HG02840 (cell line): ENCODE data around the gene HS2ST1.

Experiments used
- ATAC-seq: cut with Tn5 transposase; IDR thresholded peaks from one replicate; pipeline ENCODE4 v1.9.1; 2021; ENCODE audit warnings: mild to moderate bottlenecking, moderate library complexity, moderate number of reproducible peaks; ENCODE audit not compliant: unreplicated experiment, low FRiP score

Gene HS2ST1

DNA sequence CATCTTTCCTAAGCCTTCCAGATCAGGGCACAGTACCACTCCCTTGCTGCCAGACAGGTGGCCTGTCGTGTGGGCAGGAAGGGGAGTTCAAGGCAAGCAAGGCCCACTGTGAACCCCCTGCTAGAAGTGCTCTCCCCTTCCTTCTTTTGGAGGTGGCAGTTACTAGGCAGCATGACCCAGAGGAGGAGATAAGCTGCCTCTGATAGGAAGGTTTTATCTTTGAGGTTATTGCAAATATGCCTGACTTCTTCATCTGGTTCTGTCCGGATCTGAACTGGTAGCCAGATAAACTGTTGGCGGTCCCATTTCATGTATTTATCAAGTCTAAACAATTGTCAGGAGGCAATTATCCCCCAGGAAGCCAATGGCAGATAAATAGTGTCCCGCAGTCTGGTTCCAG, 216.0 kb downstream of the HS2ST1 start:
- ATAC-seq, result no peak

DNA sequence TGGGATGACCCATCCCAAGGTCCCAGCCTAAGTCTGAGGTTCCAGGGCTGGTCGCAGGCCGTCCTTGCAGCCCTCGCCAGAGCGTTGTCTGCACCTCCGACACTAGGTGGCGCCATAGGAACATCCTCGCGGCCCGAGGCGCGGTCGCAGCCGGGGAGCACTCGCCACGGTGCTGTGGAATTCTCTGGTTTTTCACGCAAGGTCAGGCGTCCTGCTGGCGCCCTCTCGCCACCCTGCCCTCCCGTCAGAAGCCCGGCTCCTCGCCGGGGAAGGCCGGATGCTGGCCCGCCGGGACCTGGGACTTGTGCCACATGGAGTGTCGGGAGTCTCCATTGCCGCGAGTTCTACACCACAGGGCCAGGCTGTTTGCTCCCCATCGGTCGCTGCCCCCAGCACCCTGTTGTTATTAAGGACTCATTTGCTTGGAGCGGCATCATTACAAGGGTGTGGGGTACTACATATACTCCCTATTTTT, 217.4 kb downstream of the HS2ST1 start:
- ATAC-seq, result peak; percentile 93

DNA sequence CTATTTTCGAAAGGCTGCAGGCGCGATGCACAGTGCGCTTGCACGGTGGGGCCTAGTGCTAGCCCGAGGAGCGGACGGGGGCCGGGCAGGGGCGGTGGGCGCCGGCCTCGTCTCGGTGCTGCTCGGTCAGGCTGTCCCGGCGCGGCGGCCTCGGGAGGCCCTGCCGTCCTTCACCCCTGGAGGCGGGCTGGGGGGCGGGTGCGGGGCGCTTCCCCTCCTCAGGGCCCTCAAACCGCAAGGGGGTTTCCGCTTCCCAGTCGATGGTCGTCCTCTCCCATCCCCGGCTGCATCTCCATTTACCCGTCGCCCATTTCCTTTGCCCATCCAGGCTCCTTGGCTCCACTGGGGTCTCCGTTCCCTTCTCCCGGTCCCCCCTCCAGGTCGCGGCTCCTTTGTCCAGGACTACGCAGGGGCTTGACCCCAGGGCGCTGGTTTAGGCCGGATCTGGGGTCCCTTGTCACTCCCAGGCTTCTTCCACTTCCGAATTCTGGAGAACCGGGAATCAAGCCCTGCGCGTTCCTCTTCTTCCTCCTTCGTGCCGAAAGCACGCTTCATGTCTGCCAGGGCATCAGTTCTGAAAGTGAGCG, 217.9 kb downstream of the HS2ST1 start:
- peak; percentile 35 for ATAC-seq

DNA sequence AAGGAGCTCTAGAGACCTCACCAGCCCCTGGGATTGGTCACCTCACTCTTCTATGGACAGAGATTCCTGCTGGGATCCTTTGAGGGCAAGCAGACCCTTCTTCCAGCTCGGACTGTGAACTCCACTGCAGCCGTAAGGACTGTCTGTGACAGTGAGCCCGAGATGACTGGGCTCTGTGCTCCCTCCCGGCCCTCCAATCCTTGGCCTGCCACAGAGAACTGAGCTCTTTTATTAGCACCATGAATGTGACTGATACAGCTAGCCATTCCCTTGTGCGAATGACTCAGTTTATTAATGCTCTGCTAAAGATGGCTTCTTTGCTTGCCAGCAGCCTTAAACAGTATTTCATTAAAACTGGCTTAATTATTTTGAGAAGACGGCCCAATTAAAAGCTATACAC, 219.6 kb downstream of the HS2ST1 start:
- no peak for ATAC-seq

DNA sequence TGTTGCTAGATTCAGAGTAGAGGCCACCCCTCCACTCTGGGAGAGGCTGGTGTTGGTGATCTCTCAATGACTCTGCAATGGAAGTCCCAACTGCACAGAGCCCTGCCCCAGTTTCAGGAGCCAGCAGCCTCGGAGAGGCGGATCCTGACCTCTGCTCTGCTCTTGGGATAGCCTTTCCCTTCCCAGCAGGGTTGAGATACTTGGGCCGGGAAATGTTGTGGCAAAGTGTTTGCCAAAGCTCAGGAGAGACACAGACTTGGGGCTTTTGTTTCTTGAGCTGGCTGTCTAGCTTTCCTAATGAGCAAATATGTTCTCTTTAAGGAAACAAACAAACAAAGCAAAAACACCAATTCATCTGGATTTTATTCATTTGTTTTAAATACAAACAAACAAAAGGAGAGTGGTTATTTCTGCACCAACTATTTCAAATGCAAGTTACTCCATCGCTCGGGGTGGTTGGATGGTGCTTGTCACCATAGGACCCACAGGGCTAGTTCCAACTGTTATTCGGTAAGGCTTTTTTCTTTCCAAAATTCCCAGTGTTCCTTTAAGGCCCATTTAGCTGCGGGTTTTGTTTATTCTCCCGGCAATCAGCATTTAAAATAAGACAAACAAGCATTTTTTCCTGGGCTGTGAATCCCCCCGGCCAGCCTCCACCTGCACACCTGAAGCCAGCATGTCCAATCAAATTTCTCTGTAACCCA, 220.3 kb downstream of the HS2ST1 start:
- ATAC-seq, result no peak

DNA sequence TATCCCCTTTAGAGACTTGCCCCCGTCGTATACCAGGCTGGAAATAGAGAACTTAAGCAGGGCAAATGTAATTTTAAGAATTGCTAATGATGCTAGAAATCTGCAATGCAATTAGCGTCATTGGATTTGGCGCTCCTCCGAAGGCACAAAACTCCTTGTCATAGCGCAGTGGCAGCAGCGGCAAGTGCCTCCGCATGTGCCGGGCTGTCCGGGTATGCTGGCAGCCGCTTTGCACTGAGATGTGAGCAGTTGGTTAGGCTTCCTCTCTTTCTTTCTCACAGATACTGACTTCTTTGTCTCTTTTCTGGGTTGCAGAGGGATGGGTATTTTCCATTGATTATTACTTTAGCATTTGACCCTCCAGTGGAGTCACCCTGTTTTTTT, 220.9 kb downstream of the HS2ST1 start:
- no peak for ATAC-seq

DNA sequence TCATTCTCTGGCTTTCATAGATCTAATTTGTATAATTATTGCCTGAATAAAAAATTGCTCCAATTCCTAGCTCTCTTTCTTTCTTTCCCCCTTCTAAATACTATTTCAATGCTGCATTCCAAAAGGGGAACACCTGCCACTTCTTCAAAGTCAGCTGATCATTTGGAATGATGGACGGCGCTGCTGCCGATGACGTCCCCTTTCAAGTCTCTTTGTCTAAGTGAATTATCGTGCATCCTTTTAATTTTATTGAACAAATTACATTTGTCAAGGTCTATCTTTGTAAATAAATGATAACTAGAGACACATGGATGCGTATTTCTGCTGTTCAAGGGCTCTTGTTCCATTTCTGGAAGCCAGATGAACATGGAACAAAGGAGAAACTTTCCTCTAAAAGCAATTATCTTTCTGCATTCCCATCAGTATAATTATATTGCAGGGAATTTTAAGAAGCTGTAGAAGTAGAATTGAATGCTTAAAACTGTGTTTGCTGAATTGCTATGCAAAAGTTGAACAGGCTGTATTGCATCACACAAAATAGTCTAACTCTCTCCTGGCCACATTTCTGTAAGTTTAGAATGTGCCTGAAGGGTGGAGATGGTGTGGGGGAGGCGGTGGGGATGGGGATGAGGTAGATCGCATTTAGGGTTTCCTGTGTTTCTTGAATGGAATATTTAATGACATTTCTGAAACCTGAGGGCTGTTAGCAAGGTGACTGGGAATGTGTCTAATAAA, 222.3 kb downstream of the HS2ST1 start:
- no peak for ATAC-seq

DNA sequence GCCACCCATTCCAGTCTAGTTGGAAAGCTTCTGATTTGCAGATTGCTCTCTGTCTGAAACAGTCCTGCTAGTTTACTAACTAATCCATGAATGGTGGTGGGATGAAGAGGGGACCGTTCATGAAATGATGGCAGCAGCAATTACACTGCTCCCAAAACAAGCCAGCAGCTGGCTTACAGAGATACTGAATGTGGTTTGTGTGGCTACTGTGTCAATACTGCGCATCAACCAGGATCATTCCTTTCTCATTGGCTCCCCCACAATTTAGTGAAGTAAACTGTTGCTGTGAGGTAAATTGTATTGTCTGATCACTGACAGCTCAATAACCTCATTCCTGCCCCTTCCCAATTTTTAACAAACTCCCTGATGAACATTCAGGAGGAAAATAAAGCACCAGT, 222.9 kb downstream of the HS2ST1 start:
- ATAC-seq, result no peak

DNA sequence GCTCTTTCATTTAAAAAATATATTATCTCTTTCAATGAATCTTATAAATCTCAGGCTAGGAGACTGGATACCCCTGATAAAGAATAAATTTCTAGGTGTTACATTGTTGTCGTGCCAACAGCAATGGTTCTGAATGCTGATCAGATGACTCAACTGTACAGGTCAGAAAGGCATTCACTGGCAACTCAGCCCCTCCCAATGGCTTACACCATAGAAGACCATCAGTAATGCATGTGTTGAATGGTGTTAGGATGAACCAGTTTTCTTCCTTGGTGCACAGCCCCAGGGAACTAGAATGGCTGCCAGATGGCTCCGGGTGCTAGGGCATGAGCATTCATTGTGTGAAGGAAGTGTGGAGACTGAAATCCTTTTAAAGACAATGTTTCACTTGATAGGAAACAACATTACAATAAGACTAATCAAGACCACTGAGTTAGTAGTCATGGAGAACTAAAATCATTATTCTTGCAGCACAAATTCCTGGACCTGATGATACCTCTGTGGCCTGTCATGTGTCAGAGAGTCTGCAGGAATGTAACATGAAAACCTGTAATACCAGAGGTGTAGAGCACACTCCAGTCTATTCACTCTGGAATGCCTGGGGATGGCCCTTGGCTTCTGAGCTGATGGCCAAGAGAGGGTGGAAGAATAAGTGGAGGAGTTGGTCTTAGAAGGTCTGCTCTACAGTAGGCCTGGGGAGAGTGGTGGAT, 226.6 kb downstream of the HS2ST1 start:
- no peak for ATAC-seq

DNA sequence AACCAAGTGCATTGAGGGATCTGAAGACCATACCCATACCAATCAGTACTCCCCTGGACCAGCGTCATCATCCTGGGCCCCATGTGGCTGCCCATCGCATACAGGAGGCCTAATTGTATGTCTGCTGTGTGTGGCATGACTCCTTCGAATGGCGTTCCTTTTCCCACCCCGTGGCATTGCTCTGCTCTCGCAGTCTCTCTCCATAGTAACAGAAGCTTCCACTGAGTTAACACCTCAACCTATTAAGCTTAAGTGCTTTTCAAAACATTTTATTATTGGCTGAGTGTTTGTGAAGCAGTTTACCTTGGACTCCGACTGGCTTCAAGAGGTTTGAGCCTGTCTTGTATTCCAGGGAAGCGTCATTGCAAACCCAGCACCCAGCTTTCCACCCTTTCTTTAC, 227.1 kb downstream of the HS2ST1 start:
- no peak for ATAC-seq

DNA sequence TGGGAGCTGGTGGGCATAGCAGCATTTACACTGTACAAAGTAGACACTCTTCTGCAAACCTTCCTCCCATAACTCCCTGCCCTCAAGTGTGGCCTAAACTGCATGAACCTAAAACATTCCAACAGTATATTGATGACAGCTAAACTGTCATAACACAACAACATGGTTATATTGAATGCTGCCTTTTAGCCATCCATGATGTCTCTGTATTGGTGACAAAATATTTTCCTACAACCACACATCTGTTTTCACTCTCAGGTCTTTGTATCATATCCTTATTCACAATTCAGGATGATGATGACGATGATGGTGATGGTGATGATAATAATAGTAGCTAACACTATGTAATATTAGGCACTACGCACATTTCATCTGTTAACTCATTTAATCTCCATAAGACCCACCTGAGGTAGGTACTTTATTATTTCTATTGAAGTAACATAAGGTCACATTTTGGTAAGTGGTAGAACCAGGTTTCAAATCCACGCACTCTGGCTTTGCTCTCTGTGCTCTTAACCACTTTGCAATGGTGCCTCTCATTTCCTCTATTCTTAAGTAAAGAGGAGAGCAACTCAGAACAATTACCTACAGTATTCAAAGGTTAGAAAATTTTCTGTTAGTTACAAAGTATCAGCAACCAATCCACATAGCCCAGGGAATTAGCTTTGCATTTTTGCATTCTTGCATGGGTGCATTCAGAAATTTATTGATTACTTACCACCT, 229.1 kb downstream of the HS2ST1 start:
- ATAC-seq, result no peak

DNA sequence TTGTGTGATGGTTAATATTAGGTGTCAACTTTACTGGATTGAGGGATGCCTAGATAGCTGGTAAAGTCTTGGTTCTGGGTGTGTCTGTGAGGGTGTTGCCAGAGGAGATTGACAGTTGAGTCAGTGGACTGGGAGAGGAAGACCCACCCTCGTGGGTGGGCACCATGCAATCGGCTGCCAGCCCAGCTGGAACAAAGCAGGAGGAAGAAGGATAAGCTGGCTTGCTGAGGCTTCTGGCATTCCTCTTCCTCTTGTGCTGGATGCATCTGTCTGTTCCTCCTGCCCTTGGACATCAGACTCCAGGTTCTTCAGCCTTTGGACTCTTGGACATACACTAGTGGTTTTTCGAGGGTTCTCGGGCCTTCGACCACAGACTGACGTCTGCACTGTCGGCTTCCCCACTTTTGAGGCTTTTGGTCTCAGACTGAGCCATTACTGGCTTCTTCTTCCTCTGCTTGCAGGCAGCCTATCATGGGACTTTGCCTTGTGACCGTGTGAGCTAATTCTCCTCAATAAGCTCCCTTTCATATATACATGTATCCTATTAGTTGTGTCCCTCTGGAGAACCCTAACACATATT, 230.0 kb downstream of the HS2ST1 start:
- ATAC-seq, result no peak

DNA sequence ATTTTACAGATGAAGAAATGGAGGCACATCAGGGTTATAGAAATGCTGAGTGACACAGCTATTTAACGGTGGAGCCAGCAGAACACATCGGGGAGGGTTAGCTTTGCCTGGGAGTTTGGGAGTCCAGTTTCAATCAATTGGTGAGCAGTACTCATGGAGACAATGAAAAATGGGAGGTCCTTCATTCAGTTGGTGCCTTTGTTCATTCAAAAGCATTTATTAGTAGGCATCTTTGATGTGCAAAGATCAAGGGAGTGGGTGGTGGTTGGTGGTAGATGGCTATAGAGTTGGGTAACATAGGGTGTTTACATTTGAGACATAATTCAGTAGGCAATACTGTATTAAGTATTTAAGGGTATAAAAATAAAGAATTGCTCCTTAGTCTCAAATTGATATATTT, 230.5 kb downstream of the HS2ST1 start:
- ATAC-seq, result no peak

DNA sequence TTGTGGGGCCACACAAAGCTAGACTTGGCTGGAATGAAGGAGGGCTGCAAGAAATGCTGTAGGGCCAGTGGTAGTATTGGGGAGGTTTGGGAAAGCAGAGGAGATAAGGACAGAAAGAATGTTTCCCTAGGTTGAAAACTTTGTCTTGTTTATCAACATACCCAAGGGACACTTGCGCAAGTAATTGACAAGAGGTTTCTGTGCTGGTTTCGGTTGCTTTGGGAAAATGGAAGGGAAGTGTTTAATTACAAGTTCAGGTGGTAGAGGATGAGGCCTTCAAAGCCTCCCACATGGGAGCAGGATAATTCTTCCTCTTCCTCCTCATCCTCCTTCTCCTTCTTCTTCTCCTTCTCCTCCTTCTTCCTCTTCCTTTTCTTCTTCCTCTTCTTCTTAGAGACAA, 232.1 kb downstream of the HS2ST1 start:
- no peak for ATAC-seq

DNA sequence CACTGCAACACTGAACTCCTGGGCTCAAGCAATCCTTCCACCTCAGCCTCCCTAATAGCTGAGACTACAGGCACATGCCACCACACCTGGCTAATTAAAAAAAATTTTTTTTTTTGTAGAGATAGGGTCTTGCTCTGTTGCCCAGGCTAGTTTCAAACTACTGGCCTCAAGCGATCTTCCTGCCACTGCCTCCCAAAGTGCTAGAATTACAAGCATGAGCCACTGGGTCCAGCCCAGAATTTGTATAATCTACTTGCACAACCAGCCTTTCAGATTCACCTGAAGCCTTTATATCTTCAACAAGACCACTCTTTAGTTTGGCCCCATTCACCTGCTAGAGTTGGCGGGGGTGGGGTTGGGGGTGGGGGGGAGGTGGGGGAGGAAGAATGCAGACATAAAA, 232.6 kb downstream of the HS2ST1 start:
- no peak for ATAC-seq

DNA sequence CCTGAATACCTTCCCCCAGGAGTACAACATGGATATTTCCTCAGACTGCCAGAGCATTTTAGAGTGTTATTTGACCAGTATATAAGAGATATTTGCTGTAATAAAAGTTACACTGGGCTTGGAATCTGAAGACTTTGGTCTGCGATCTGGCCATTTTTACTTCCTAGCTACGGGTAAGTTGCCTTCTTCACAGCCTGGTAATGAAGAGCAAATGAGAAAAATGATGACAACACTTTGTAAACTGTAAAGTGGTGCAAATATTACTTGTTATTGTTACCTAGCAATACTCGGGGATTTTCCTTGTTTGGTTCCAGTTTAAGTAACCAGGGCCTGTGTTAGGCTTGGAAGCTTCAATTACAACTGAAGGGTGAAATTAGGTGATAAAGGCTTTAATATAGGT, 233.4 kb downstream of the HS2ST1 start:
- no peak for ATAC-seq

DNA sequence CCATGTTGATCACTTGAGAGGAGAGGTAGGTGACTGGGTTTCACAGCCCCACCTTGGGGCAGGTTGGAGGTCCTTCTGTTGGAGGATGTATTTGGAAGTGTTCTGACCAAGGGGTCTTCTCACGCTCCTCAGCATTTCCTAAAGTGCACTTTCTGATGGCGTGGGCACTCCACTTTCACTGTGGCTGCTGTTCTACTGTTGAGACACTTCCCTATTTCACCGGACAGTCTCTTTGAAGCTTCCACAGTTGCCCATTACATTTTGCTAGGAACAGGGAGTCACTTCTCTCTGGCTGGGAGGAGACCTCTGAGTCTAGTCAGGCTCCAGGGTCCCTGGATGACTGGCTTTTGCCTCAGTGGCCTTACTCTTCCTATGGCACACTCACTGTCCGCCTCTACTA, 234.2 kb downstream of the HS2ST1 start:
- ATAC-seq, result no peak

DNA sequence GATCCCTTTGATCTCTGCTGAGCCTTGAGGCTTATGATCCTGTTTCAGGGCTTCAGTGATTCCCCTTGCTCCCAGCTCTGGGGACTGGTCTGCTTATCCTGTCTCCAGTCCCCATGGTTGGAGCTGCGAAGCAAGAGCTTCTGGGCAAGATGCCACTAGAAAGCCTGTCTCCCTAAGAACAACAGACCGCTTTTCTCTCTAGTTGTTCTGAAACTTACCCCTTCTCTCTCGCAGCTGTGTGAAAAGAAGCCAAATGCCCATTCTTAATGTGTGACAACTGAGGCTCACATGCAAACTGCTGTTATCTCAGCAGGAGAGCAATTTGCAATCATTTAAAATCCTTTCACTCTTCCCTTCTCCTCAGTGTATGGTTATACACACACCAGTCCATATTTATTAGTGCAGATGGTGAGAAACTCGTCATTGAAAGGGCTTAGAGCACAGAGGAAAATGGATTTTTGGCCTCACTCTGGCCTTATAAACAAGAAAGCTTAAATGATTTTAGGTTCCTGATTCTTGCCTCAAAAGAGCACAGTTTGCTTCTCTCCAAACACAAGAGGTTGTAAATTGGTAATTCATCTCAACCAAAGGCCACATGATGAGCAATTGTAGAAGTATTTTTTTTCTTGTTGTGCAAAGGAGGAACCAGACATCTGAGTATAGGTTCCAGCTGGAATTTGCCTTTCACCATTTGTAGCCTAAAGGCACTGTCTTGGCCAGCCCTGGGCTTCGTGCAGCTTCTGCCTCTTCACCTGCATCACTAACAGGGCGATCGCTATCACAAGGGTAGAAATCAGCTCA, 235.0 kb downstream of the HS2ST1 start:
- ATAC-seq, result no peak

DNA sequence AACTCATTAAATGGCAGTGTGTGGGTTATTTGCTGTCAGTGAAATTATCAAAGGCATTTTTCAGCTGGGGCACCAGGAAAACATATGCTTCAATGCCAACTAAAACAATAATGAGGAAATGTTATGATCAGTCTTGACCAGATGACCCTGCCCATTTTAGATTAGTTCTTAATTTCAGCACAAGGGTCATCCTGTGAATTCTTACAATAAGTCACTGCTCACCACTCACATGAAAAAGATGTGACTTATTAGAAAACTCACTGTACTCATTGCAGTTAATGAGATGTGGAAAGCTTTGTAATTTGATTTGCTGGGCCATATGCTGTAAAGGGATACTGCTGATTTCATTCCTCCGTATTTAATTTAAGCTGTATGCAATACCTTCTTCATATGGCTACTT, 235.7 kb downstream of the HS2ST1 start:
- ATAC-seq, result no peak
